GM12891 (cell line): ENCODE measurements around the gene OR52A5. TPM values are rescaled to one million over a fixed set of nuclear protein-coding genes. Genes with fewer than 3 reads are reported as not detected.
"Not testable (repeated sequence)": the region's sequence is repeated elsewhere in the genome, so short reads cannot be mapped to it uniquely, and the experiment has no call there.

ENCODE experiments used
- DNase-seq: peaks from one replicate; pipeline ENCODE4 v3.0.0; 2011; ENCODE audit warnings: low spot score; ENCODE audit not compliant: insufficient read length
- FAIRE-seq: peaks from 2 replicates; lab custom pipeline; 2011; peaks lifted over from hg19 to GRCh38; lab: Jason Lieb, UNC
- PAX5 ChIP-seq: IDR thresholded peaks from 2 replicates; pipeline ENCODE4 v1.6.1; 2011; ENCODE audit warnings: low read length, moderate library complexity, mild to moderate bottlenecking; ENCODE audit not compliant: insufficient read depth, severe bottlenecking
- POLR2A ChIP-seq: IDR thresholded peaks from 2 replicates; pipeline ENCODE4 v1.6.1; 2011; ENCODE audit warnings: low read depth, low read length, control low read depth
- POLR2AphosphoS5 ChIP-seq: IDR thresholded peaks from 2 replicates; pipeline ENCODE4 v1.6.1; 2011; ENCODE audit warnings: low read depth, low read length, control low read depth
- POU2F2 ChIP-seq: IDR thresholded peaks from 2 replicates; pipeline ENCODE4 v1.6.1; 2011; ENCODE audit warnings: low read depth, mild to moderate bottlenecking, control low read depth, low read length, moderate library complexity
- SPI1 ChIP-seq: IDR thresholded peaks from 2 replicates; pipeline ENCODE4 v1.6.1; 2011; ENCODE audit warnings: low read depth, low read length, control low read depth
- TAF1 ChIP-seq: IDR thresholded peaks from 2 replicates; pipeline ENCODE4 v1.6.1; 2011; ENCODE audit warnings: low read depth, low read length, control low read depth
- polyA plus RNA-seq: library from polyadenylated mRNA; unstranded; fragments of >200 nt; gene quantifications from one replicate; pipeline ENCODE4 v1.2.1, GENCODE V29; 2012; ENCODE audit warnings: low read depth, missing spikeins, inconsistent platforms; ENCODE audit not compliant: missing spikeins

The OR52A5 gene
- not detected for polyA plus RNA-seq

DNA sequence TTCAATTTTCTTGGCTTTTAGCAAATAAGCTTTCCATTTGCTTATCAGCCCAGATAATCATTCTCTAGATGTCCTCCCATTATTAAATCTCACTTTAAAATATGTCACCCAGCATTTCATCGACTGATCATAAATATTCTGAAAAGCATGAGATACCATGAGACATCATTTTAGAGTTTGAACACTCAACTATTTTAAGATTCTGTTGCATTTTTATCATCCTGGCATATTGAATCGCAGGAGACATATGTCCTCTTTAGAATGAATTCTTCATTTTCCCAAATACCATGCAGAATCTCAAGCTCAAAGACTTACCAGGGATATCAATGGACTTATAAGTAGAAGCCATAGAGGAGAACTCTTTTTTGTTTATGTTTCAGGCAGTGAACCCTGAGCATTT, at the start of gene OR52A5:
Gene OR52A5, minus strand, starts transcription at position 361 of the 400 bp plus-strand sequence. CDS start 5,714 bp downstream, outside the sequence.
- DNase-seq (no peak), FAIRE-seq (no peak)
- TF ChIP-seq POLR2A (no peak), POLR2AphosphoS5 (no peak), PAX5 (no peak), POU2F2 (no peak), TAF1 (no peak), SPI1 (no peak)

DNA sequence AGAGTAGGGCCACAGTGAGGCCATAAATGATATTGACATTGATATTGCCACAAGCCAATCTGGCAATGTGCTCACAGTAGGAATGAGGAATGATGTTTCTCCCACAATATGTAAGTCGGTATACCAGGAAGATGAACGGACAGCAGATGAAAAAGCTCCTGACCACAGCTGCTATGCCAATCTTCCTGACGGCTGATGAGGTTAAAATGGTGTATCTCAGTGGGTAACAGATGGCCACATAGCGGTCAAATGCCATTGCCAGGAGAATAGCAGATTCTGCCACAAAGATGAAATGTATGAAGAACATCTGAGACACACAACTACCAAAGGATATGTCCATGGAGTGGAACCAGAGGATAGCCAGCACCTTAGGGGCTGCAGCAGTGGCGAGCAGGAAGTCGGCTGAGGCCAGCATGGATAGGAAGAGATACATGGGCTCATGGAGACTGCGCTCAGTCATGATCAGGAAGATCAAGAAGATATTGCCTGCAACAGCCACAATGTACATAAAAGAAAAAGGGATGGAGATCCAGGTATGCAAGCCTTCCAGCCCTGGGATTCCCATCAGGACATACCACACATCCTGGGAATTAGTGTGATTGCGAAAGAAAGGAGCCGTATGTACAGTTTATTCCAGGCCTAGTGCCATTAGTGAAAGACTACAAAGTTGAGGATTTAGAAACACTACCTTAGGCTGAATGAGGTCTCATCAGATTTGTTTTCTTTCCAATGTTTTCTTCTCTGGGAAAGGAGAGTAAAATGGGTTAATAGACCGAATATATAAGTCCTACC, 40.1 kb upstream of the OR52A5 start:
- DNase-seq (no peak), FAIRE-seq (no peak)
- TF ChIP-seq SPI1, result no peak
- no peak for TF ChIP-seq POLR2AphosphoS5

DNA sequence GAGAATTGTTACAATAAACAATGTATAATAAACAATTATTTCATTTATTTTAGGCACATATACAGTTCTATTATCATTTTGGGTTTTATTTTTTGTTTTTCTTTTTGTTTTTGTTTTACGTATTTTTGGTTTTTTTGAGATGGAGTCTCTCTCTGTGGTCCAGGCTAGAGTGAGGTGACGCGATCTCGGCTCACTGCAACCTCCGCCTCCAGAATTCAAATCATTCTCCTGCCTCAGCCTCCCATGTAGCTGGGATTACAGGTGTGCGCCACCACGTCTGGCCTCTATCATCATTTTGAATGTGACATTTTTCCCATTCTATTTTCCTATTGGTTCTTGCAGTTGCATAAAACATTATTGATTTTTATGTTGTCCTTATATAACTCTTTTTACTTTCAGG, 36.8 kb upstream of the OR52A5 start:
- DNase-seq (no peak), FAIRE-seq (no peak)
- TF ChIP-seq SPI1 (no peak), TAF1 (no peak), POLR2AphosphoS5 (no peak), PAX5 (no peak), POLR2A (no peak), POU2F2 (no peak)

DNA sequence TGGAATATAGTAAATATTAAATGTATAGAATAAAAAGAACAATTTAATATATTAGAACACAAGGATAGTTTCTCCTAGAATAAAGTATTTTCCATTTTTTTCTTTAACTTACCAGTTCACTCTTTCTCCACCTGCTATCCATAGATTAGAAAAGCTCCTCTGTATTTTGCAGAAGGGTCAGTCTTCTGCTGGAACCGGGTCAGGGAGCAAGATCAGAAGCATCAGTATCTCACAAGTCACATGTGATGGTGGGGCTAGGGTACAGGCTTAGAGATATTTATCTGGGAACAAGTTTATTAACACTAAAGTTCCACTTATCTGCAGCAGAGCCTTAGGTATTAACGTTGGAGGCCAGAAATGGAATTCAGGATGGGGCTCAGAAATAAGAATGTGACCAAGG, 33.7 kb upstream of the OR52A5 start:
- DNase-seq (no peak), FAIRE-seq (no peak)
- no peak for TF ChIP-seq TAF1
- no peak for TF ChIP-seq SPI1
- TF ChIP-seq PAX5, result no peak
- TF ChIP-seq POU2F2, result no peak
- TF ChIP-seq POLR2A, result no peak
- no peak for TF ChIP-seq POLR2AphosphoS5

DNA sequence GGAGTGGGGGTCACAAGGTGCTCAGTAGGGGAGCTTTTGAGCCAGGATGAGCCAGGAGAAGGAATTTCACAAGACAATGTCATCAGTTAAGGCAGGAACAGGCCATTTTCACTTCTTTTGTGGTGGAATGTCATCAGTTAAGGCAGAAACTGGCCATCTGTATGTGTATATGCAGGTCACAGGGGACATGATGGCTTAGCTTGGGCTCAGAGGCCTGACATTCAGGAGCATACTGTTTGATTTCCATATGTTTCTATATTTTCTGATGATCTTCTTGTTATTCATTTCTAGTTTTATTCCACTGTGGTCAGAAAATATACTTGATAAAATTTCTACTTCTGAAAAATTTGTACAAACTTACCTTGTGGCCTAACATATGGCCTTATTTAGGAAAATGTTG, 27.7 kb upstream of the OR52A5 start:
- not testable (repeated sequence) for FAIRE-seq, DNase-seq

DNA sequence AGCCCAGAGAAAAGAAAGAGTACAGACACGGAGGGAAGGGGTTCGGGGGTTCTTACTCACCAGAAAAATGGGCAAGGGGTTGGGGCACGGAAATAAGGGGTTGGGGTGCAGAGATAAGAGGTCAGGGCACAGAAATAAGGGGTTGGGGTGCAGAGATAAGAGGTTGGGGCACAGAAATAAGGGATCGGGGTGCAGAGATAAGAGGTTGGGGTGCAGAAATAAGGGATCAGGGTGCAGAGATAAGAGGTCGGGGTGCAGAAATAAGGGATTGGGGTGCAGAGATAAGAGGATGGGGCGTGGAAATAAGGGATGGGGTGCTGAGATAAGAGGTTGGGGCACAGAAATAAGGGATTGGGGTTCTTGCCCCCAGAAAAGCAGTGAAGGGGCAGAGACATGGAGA, 26.7 kb upstream of the OR52A5 start:
- not testable (repeated sequence) for DNase-seq, FAIRE-seq

DNA sequence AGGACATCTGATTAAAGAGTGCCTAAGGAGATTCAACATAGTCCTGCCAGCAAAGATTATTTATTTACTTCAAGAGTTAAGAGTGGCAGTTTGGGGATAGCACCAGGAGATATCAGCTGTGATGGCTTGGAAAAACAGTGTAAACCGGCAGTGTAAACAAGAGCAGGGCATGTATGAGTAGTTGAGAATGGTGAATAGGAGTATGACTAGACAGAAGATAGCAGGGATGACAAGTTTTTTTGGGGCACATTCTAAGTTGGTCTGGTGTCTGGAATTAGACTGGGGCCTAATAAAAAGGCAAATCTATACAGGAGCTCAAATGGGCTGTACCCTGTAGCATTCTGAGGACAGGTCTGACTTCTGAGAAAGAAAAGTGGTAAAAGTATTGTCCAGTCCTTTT, 22.9 kb upstream of the OR52A5 start:
- DNase-seq, FAIRE-seq: not testable (repeated sequence)

DNA sequence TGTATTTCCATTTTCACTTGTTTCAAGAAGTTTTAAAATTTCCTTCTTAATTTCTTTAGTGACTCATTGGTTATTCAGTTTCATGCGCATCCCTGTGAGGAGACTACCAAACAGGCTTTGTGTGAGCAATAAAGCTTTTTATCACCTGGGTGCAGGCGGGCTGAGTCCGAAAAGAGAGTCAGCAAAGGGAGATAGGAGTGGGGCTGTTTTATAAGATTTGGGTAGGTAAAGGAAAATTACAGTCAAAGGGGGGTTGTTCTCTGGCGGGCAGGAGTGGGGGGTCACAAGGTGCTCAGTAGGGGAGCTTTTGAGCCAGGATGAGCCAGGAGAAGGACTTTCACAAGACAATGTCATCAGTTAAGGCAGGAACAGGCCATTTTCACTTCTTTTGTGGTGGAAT, 22.1 kb upstream of the OR52A5 start:
- not testable (repeated sequence) for FAIRE-seq, DNase-seq

DNA sequence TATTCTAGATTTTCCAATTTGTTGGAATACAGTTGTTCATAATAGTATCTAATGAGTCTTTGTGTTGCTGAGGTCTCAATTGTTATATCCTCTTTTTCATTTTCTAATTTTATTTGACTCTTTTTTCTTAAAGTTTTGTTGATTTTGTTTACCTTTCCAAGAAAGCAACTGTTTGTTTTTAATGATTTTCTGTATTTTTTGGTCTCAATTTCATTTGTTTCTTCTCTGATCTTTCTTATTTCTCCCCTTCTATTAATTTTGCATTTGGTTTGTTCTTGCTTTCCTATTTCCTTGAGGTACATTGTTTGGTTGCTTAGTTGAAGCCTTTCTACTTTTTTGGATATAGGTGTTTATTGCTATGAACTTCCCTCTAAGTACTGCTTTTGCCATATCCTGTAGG, 21.6 kb upstream of the OR52A5 start:
- no peak for FAIRE-seq
- TF ChIP-seq TAF1, result no peak
- DNase-seq, result no peak

DNA sequence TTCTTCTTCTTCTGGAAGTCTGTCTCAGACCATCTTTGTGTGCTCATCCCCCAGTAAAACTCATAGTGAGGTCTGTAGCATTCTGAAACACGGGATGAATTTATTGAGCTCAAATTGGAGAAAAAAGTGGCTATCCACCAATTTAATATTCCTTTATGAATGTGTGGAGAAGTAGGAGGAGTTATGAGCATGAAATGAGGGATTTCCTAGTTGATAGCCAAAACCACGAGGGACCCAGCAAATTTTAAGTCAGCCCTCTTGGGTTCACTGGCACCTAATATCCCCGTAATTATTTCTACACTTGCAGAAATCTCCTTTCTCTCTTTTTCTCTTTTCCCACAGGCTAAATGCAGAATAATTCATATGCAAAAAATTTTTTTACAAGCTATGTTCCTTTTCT, 16.5 kb upstream of the OR52A5 start, which contains the start of gene OR52A1:
Gene OR52A1, minus strand, starts transcription at position 101 of the 400 bp plus-strand sequence. CDS start 2,388 bp downstream, outside the sequence.
- TF ChIP-seq PAX5 (no peak), SPI1 (no peak), TAF1 (no peak), POU2F2 (no peak), POLR2AphosphoS5 (no peak), POLR2A (no peak)
- no peak for DNase-seq
- FAIRE-seq, result no peak

DNA sequence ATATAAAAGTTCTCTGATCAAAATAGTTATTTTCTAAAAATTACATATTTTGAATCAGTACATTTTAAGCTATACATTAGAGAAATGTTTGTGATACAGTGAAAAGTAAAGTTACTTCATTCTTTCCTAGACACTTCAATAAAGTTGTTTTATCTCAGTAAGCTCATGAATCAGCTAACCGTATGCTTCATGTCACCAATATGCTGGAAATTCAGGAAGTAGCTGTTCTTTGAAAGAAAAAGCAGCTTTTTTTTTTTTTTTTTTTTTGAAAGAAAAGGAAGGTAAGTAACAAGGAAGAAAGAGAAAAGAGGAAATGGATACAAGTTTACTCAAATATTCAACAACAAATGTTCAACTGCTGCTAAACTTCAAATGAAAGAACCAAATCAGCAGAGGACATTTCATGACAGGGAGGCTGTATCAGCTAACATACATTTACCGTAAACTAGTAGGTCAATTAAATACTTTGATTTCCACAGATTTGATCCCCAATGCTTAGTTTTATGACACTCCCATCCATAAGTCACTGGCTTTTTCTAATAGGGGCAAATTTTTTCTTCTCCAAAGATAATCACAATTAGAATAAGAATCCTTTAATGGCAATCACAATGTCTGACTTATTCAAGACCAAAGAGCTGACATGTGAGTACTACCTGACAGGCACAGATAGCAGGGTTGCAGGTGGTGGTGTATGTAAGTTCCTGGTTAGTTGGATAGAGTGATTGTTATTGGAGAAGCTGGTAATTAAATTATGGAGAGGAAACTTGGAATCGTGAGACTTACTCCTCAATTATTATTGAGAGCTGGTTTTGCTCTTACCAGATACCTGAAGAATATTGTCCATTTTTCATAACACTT, 15.6 kb upstream of the OR52A5 start:
- no peak for DNase-seq
- TF ChIP-seq POU2F2, result no peak
- no peak for FAIRE-seq
